PC-3 (cell line): ENCODE results near the gene DCLK1. TPM values are rescaled to one million over a fixed set of nuclear protein-coding genes. Genes with fewer than 3 reads are reported as not detected.

Experiments used
- ATAC-seq: fragments of 200-7000 bp; cut with Tn5 transposase; 2 replicates; pipeline ENCODE4 v1.9.1; 2020; ENCODE audit warnings: mild to moderate bottlenecking, moderate library complexity
- BruUV-seq: library from RNA; stranded (reverse); fragments of 400-500 nt; replicated peaks from 2 replicates; lab custom pipeline; 2021; lab: Mats Ljungman, UMichigan
- CTCF ChIA-PET: fragments of 300-600 bp; sonication (Branson Sonifier 250); formaldehyde crosslinking; loops from one replicate; lab custom pipeline; 2022; ENCODE audit warnings: antibody characterized with exemption; lab: Charles Lee
- POLR2A ChIA-PET: fragments of 300-600 bp; sonication (Branson Sonifier 250); formaldehyde crosslinking; loops from one replicate; lab custom pipeline; 2022; ENCODE audit warnings: antibody characterized with exemption; ENCODE audit not compliant: unreplicated experiment; lab: Charles Lee
- DNase-seq: peaks from one replicate; pipeline ENCODE4 v3.0.0-alpha.2; 2015
- H2AFZ ChIP-seq: fragments of 300-600 bp; sonication (generic); 2 replicates; pipeline ENCODE4 v1.6.0; 2016; ENCODE audit warnings: antibody characterized with exemption, low read length
- H3F3A ChIP-seq: fragments of 300-600 bp; sonication (generic); one replicate; pipeline ENCODE4 v1.6.0; 2017; ENCODE audit warnings: antibody characterized with exemption, low read length, control low read depth, mild to moderate bottlenecking; ENCODE audit not compliant: unreplicated experiment
- H3K27ac ChIP-seq: fragments of 300-600 bp; sonication (generic); 2 replicates; pipeline ENCODE4 v1.5.1; 2016; ENCODE audit warnings: mild to moderate bottlenecking, low read length
- H3K27me3 ChIP-seq: fragments of 300-600 bp; sonication (generic); 2 replicates; pipeline ENCODE4 v1.6.1; 2016; ENCODE audit warnings: low read length, mixed read lengths
- H3K36me3 ChIP-seq: fragments of 300-600 bp; sonication (generic); 2 replicates; pipeline ENCODE4 v1.6.1; 2016; ENCODE audit warnings: low read depth, mixed run types, low read length, mixed read lengths
- H3K4me1 ChIP-seq: fragments of 300-600 bp; sonication (generic); 2 replicates; pipeline ENCODE4 v1.5.1; 2016; ENCODE audit warnings: low read length; ENCODE audit not compliant: insufficient read depth
- H3K4me2 ChIP-seq: fragments of 300-600 bp; sonication (generic); 2 replicates; pipeline ENCODE4 v1.6.0; 2016; ENCODE audit warnings: low read length
- H3K4me3 ChIP-seq: fragments of 300-600 bp; sonication (generic); 2 replicates; pipeline ENCODE4 v1.5.1; 2016; ENCODE audit warnings: mild to moderate bottlenecking, low read length, mixed read lengths
- H3K79me2 ChIP-seq: fragments of 300-600 bp; sonication (generic); 2 replicates; pipeline ENCODE4 v1.6.1; 2017; ENCODE audit warnings: low read length, mixed read lengths
- H3K9ac ChIP-seq: fragments of 300-600 bp; sonication (generic); 2 replicates; pipeline ENCODE4 v1.6.0; 2016; ENCODE audit warnings: mild to moderate bottlenecking, low read length
- H3K9me2 ChIP-seq: fragments of 300-600 bp; sonication (generic); replicated peaks from 2 replicates; pipeline ENCODE4 v1.6.1; 2016; ENCODE audit warnings: mixed run types, low read length, mixed read lengths
- H3K9me3 ChIP-seq: fragments of 300-600 bp; sonication (generic); 2 replicates; pipeline ENCODE4 v1.6.1; 2016; ENCODE audit warnings: low read length, mixed read lengths
- H4K20me1 ChIP-seq: fragments of 300-600 bp; sonication (generic); 2 replicates; pipeline ENCODE4 v1.6.1; 2016; ENCODE audit warnings: low read length, mixed read lengths
- CTCF ChIP-seq: fragments of 300-600 bp; sonication (generic); conservative IDR thresholded peaks from 2 replicates; pipeline ENCODE4 v1.5.1; 2017; ENCODE audit warnings: antibody characterized with exemption, low read depth, mild to moderate bottlenecking, low read length
- EZH2 ChIP-seq: fragments of 300-600 bp; sonication (generic); IDR thresholded peaks from one replicate; pipeline ENCODE4 v1.6.1; 2017; ENCODE audit warnings: antibody characterized with exemption, mild to moderate bottlenecking, low read length; ENCODE audit not compliant: unreplicated experiment
- EZH2phosphoT487 ChIP-seq: fragments of 300-600 bp; sonication (generic); IDR thresholded peaks from 2 replicates; pipeline ENCODE4 v1.6.1; 2018; ENCODE audit warnings: mild to moderate bottlenecking, antibody characterized with exemption, low read length, borderline replicate concordance
- intact Hi-C: fragments of 100-400 bp; cut with micrococcal nuclease; formaldehyde crosslinking; loops from 2 replicates; pipeline ENCODE4 v1.9.0; 2023
- total RNA-seq: library from RNA; depleted of rRNA; stranded (reverse); fragments of >200 nt; gene quantifications from 2 replicates; pipeline ENCODE4 v1.2.3, GENCODE V29; 2014

Gene DCLK1
- total RNA-seq, 1 experiment from 2014 or later = not detected

DNA sequence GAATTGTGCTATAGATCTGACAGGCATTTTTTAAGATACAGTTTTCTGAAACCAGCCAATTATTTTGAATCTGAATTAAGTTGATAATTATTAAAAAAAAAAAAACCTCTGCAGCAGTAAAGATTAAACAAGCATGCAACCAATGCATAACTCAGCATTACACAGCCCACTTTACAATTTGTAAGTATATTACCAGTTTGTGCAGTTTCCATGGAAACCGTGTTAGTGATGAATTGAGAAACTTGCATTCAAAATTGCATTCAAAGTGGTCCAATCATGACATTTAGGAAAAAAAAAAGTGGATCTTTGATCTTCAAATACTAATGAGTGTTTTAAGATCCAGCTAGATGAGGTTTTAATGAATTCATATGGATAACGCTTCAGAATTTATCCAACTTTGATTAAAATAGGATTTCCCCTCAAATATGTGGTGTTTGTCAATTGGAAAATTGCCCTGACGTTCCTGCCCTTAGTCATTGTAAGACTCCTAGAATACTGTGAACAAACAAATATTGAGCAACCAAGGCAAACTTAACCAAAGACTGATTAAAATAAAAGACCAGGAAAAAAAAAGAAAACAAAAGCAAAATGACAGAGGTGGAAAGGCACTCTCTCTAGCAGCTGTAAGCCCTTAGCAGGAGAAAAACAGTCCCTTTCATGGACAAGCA, 339.9 kb downstream of the DCLK1 start:
- TF ChIP-seq CTCF = no peak
- no peak for TF ChIP-seq EZH2phosphoT487
- no peak for TF ChIP-seq EZH2
- no TSS peak for BruUV-seq
- Histone ChIP-seq H3K9me2 (no peaks in the 10 kb centered on the region), H3K36me3 (no peaks in the 10 kb centered on the region), H3K9me3 (no peaks in the 10 kb centered on the region), H4K20me1 (no peaks in the 10 kb centered on the region), H3K27me3 (no peaks in the 10 kb centered on the region), H2AFZ (no peak overlapping the region), H3K9ac (no peak overlapping the region), H3K4me1 (0 out of 2 replicates have a peak, but pooled peaks cover 14% of the 10 kb centered on the region), H3K27ac (no peak overlapping the region), H3K4me2 (peak overlapping the region; percentile 21; the same call in 1 of the 2 replicates), H3F3A (no peaks in the 10 kb centered on the region), H3K79me2 (no peaks in the 10 kb centered on the region), H3K4me3 (no peak overlapping the region)
- CTCF ChIA-PET = no interaction called here
- intact Hi-C loops = loop anchor here (2.0 kb wide), 1 partner anchor 165 kb away; no protein-coding TSS in a partner anchor
- POLR2A ChIA-PET = no interaction called here
- ATAC-seq (peak; percentile 57), DNase-seq (peak; percentile 60)

GRCh38 chr13:35789335-35790165, 341.6 kb downstream of the DCLK1 start:
- CTCF ChIA-PET = interaction anchor here (0.5 to 1.1 kb wide), 5 partner anchors 11 to 164 kb away, joined by 3 to 5 read pairs (median 3); no protein-coding TSS in a partner anchor
- no peaks in the 10 kb centered on the region for H3F3A ChIP-seq
- H3K9me3 ChIP-seq = no peaks in the 10 kb centered on the region
- intact Hi-C loops = loop anchor here (2.0 to 10.0 kb wide), 3 partner anchors 65 to 167 kb away; no protein-coding TSS in a partner anchor
- no peaks in the 10 kb centered on the region for H3K9me2 ChIP-seq
- no peak for TF ChIP-seq EZH2
- peak; percentile 60 for TF ChIP-seq CTCF
- no peaks in the 10 kb centered on the region for H3K79me2 ChIP-seq
- no peaks in the 10 kb centered on the region for H3K27me3 ChIP-seq
- H3K4me3 ChIP-seq = no peak overlapping the region
- no peaks in the 10 kb centered on the region for H4K20me1 ChIP-seq
- POLR2A ChIA-PET = no interaction called here
- H3K4me2 ChIP-seq = no peak overlapping the region
- no peak overlapping the region for H2AFZ ChIP-seq
- H3K9ac ChIP-seq = no peak overlapping the region
- 0 out of 2 replicates have a peak, but pooled peaks cover 14% of the 10 kb centered on the region for H3K4me1 ChIP-seq
- ATAC-seq = peak; percentile 67
- no peak overlapping the region for H3K27ac ChIP-seq
- H3K36me3 ChIP-seq = no peaks in the 10 kb centered on the region
- BruUV-seq = no TSS peak
- DNase-seq = peak; percentile 52
